GM12865 (cell line): Measurements from ENCODE around the gene TPGS2.

Source experiments
- DNase-seq: peaks from one replicate; pipeline ENCODE4 v3.0.0; 2010; ENCODE audit warnings: low read depth
- H3K4me3 ChIP-seq: 2 replicates; pipeline ENCODE4 v1.5.1; 2011; ENCODE audit warnings: mild to moderate bottlenecking, low read depth, low read length, control low read depth
- TF ChIP-seq, protein P1 (sequence below): IDR thresholded peaks from 2 replicates; pipeline ENCODE4 v1.5.1; 2011; ENCODE audit warnings: low read length, control low read depth, low read depth, inconsistent platforms; ENCODE audit not compliant: insufficient read depth; ENCODE audit errors: missing control alignments

Gene TPGS2

GRCh38 chr18:36851202-36851590, 22.4 kb upstream of the TPGS2 start:
- DNase-seq = no peak
- TF ChIP-seq, protein P1, sequence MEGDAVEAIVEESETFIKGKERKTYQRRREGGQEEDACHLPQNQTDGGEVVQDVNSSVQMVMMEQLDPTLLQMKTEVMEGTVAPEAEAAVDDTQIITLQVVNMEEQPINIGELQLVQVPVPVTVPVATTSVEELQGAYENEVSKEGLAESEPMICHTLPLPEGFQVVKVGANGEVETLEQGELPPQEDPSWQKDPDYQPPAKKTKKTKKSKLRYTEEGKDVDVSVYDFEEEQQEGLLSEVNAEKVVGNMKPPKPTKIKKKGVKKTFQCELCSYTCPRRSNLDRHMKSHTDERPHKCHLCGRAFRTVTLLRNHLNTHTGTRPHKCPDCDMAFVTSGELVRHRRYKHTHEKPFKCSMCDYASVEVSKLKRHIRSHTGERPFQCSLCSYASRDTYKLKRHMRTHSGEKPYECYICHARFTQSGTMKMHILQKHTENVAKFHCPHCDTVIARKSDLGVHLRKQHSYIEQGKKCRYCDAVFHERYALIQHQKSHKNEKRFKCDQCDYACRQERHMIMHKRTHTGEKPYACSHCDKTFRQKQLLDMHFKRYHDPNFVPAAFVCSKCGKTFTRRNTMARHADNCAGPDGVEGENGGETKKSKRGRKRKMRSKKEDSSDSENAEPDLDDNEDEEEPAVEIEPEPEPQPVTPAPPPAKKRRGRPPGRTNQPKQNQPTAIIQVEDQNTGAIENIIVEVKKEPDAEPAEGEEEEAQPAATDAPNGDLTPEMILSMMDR = no peak
- H3K4me3 ChIP-seq = no peak overlapping the region

GRCh38 chr18:36850527-36851201, 21.9 kb upstream of the TPGS2 start:
- H3K4me3 ChIP-seq = no peak overlapping the region
- TF ChIP-seq, protein P1 = no peak
- DNase-seq = no peak

DNA sequence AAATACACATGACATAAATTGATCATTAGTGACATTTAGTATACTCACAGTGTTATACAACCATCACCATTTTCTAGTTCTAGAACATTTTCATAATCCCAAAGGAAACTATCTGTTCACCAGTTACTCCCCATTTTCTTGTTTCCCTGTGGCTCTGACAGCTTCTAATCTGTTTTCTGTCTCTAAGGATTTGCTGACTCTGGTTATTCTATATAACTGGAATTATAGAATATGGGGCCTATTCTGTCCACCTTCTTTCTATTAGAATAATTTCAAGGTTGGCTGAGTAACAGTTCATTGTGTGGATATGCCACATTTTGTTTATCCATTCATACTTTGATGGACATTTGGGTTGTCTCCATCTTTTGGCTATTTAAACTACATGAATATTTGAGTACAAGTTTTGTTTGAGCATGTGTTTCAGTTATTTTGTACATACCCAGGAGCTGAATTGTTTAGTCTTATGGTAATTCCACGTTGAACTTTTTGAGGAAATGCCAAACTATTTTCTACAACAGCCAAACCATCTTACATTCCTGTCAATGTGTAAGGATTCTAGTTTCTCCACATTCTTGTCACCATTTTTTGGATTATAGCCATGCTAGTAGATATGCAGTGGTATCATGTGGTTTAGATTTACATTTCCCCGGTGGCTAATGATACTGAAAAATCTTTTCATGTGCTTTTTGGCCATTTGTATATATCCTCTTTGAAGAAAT, 20.6 kb upstream of the TPGS2 start:
- TF ChIP-seq, protein P1 = no peak
- DNase-seq = no peak
- H3K4me3 ChIP-seq = no peak overlapping the region

DNA sequence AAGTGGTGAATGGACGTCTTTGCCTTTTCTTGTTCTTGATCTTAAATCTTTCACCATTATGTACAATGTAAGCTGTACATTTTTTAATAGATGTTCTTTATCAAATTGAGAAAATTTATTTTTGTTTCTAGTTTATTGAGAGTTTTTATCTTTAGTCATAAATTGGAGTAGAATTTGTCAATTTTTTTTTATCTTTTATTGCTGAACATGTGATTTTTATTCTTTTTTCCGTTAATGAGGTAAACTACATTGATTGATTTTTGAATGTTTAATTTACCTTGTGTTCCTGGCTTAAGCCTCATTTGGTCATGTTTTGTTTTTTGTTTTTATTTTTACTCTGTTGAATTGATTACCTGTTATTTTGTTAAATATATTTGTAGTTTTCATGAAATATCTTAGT, 19.8 kb upstream of the TPGS2 start:
- TF ChIP-seq, protein P1 = no peak
- no peak for DNase-seq
- no peak overlapping the region for H3K4me3 ChIP-seq

DNA sequence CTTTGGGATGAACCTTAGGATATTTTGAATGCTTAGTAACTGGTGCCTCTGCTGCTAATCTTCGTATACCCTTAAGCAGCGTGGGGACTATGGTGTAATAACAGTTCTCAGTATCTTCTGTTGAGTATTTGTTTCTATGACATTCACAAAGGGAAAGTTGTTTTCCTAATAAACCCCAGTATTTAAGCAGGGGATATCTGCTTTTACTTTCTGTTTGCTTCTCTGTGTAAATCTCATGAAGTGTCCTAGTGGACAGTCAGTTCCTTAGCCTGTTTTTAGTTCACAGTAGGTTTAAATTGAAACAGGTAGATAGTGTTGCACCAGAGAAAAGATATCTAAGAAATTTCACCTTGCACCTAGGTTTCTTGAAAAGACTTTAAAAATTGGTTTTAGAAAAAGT, 15.0 kb upstream of the TPGS2 start:
- TF ChIP-seq, protein P1 = no peak
- no peak overlapping the region for H3K4me3 ChIP-seq
- no peak for DNase-seq

GRCh38 chr18:36843199-36843598, 14.4 kb upstream of the TPGS2 start:
- no peak for DNase-seq
- TF ChIP-seq, protein P1 = no peak
- no peak overlapping the region for H3K4me3 ChIP-seq
